ENCODE data around the gene XYLT1. TPM values are rescaled to one million over a fixed set of nuclear protein-coding genes. Genes with fewer than 3 reads are reported as not detected.

Gene XYLT1
- total RNA-seq, 1 experiment from 2014 or later, result 1.7 TPM

DNA sequence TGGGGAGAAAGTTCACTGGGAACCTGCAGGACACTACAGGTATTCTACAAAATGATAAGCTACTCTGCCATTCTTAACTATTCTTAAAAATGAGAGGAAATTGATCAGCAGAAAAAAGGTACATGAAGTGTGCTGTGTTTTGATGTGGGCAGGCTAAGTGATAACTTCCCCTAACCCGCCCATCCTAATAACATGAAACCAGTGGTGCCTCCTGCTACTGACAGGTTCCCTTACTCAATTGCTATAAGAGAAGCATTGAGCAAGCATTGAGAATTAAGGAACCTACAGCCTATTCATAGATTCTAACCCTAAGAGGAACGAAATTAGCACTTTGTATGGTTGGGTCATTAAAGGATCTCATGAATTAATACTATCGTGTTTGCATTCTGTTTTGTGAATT, 18.9 kb downstream of the XYLT1 start:
- POLR2A ChIA-PET (ENCODE audit: unreplicated experiment), result no interaction called here
- Histone ChIP-seq H4K20me1 (ENCODE audit: insufficient read depth) (no peaks in the 10 kb centered on the region), H3K4me2 (no peak overlapping the region), H2AFZ (no peak overlapping the region), H3K36me3 (ENCODE audit: low read depth) (no peaks in the 10 kb centered on the region), H3K9me3 (ENCODE audit: insufficient read depth, low read depth) (no peaks in the 10 kb centered on the region), H3K4me1 (replicated peaks; ENCODE audit: insufficient read depth) (no peaks in the 10 kb centered on the region), H3K27ac (no peak overlapping the region), H3K9me2 (ENCODE audit: insufficient read depth) (no peaks in the 10 kb centered on the region), H3K79me2 (ENCODE audit: low read depth) (no peaks in the 10 kb centered on the region), H3K27me3 (ENCODE audit: insufficient read depth, low read depth) (peaks cover 25% of the 10 kb centered on the region), H3F3A (ENCODE audit: insufficient read depth, low read depth) (no peaks in the 10 kb centered on the region), H3K4me3 (no peak overlapping the region)
- BruUV-seq (replicated peaks), result no TSS peak
- CTCF ChIA-PET, result no interaction called here
- intact Hi-C loops (cut with micrococcal nuclease; ENCODE audit: unreplicated experiment), result no loop called here
- TF ChIP-seq, protein P1, sequence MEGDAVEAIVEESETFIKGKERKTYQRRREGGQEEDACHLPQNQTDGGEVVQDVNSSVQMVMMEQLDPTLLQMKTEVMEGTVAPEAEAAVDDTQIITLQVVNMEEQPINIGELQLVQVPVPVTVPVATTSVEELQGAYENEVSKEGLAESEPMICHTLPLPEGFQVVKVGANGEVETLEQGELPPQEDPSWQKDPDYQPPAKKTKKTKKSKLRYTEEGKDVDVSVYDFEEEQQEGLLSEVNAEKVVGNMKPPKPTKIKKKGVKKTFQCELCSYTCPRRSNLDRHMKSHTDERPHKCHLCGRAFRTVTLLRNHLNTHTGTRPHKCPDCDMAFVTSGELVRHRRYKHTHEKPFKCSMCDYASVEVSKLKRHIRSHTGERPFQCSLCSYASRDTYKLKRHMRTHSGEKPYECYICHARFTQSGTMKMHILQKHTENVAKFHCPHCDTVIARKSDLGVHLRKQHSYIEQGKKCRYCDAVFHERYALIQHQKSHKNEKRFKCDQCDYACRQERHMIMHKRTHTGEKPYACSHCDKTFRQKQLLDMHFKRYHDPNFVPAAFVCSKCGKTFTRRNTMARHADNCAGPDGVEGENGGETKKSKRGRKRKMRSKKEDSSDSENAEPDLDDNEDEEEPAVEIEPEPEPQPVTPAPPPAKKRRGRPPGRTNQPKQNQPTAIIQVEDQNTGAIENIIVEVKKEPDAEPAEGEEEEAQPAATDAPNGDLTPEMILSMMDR (conservative IDR thresholded peaks at IDR 0.05), result no peak
- no peak for TF ChIP-seq EZH2 (IDR thresholded peaks at IDR 0.05; ENCODE audit: low read depth)
- DNase-seq, result no peak

DNA sequence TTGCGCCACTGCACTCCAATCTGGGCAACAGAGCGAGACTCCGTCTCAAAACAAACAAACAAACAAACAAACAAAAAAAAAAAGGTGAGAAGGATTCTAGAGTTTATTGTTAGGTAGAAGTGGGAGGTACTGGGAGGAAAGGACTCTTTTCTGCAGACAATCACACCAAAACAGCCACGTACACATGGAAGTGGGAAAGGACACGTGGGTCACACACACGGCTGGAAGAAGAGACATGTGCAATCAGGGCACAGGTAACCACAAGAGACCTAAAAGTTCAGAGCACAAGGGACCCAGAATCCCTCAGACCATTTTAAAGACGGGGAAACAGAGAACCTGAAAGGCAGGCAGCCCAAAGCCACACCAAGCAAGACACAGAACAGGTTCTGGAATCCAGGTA, 20.5 kb downstream of the XYLT1 start:
- H3K79me2 ChIP-seq (ENCODE audit: low read depth), result no peaks in the 10 kb centered on the region
- TF ChIP-seq, protein P1 (conservative IDR thresholded peaks at IDR 0.05), result no peak
- BruUV-seq (replicated peaks), result no TSS peak

DNA sequence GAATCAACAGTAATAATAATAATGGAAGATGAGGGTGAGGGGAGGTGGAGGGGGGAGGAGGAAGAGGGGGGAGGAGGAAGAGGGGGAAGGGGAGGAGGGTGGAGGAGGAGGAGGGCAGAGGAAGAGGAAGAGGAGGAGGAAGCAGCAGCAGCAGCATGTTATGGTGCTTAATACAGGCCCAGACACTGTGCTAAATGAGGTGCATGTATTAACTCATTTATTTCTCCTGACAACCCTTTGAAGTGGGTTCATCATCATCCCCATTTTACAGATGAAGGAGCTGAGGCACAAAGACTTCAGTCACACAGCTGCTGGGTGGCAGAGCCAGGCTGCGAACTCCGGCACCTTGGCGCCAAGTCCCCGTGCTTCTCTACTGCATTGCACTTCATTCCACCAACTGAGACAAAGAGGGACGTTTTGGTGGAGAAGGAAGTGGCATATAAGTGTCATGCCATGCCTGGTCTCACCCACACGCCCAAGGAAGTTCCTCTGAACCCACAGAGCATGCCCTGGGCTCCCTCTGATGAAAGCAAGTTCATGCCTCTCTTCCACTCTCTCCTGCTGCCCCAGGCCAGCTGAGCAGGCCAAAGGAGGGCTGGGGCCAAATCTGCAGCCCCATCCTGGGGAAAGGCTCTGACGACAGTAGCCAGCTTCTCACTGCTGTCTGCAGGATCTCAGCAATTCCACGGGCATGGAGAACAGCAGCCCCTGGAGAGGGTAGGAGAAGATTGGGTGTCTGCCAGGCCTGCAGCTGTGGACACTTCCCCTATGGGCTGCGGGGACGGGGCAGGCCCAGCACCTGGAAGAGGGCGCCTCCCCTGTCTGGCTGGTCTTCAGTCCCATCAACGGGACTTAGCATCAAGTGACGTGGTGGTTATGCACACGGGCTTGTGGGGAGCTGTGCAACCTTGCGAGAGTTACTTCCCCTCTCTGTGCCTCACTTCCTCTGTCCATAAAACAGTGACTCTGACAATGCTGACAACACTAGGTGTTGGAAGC, 21.8 kb downstream of the XYLT1 start:
- no peaks in the 10 kb centered on the region for H3K9me3 ChIP-seq (ENCODE audit: insufficient read depth, low read depth)
- H3K4me2 ChIP-seq, result no peak overlapping the region
- no peaks in the 10 kb centered on the region for H3F3A ChIP-seq (ENCODE audit: insufficient read depth, low read depth)
- H3K36me3 ChIP-seq (ENCODE audit: low read depth), result no peaks in the 10 kb centered on the region
- no peaks in the 10 kb centered on the region for H3K9me2 ChIP-seq (ENCODE audit: insufficient read depth)
- TF ChIP-seq EZH2 (IDR thresholded peaks at IDR 0.05; ENCODE audit: low read depth), result no peak
- TF ChIP-seq, protein P1 (conservative IDR thresholded peaks at IDR 0.05), result no peak
- no peak overlapping the region for H2AFZ ChIP-seq
- intact Hi-C loops (cut with micrococcal nuclease; ENCODE audit: unreplicated experiment), result no loop called here
- ChIA-PET CTCF (no interaction called here), POLR2A (ENCODE audit: unreplicated experiment) (interaction anchor here (0.6 kb wide), 1 partner anchor 371 kb away, joined by 5 read pairs; no protein-coding TSS in a partner anchor)
- H3K79me2 ChIP-seq (ENCODE audit: low read depth), result no peaks in the 10 kb centered on the region
- no peak overlapping the region for H3K4me3 ChIP-seq
- no peaks in the 10 kb centered on the region for H4K20me1 ChIP-seq (ENCODE audit: insufficient read depth)
- BruUV-seq (replicated peaks), result no TSS peak
- no peak overlapping the region for H3K27ac ChIP-seq
- no peak for DNase-seq
- peaks cover 35% of the 10 kb centered on the region for H3K27me3 ChIP-seq (ENCODE audit: insufficient read depth, low read depth)
- H3K4me1 ChIP-seq (replicated peaks; ENCODE audit: insufficient read depth), result no peaks in the 10 kb centered on the region

More for the DNA sequence above, 20.5 kb downstream of the XYLT1 start:
- no peak for DNase-seq
- Histone ChIP-seq H2AFZ (no peak overlapping the region), H3K9me2 (ENCODE audit: insufficient read depth) (no peaks in the 10 kb centered on the region), H3K27ac (no peak overlapping the region), H4K20me1 (ENCODE audit: insufficient read depth) (no peaks in the 10 kb centered on the region), H3F3A (ENCODE audit: insufficient read depth, low read depth) (no peaks in the 10 kb centered on the region), H3K27me3 (ENCODE audit: insufficient read depth, low read depth) (peaks cover 35% of the 10 kb centered on the region), H3K4me2 (no peak overlapping the region), H3K4me1 (replicated peaks; ENCODE audit: insufficient read depth) (no peaks in the 10 kb centered on the region), H3K4me3 (no peak overlapping the region), H3K9me3 (ENCODE audit: insufficient read depth, low read depth) (no peaks in the 10 kb centered on the region), H3K36me3 (ENCODE audit: low read depth) (no peaks in the 10 kb centered on the region)
- CTCF ChIA-PET, result no interaction called here
- POLR2A ChIA-PET (ENCODE audit: unreplicated experiment), result no interaction called here
- intact Hi-C loops (cut with micrococcal nuclease; ENCODE audit: unreplicated experiment), result no loop called here

Data from PC-9 (cell line).